ENCODE measurements around the gene KCNK10.

KCNK10 gene

GRCh38 chr14:88243946-88244345 is 79.1 kb downstream of the KCNK10 start:
- TF ChIP-seq EZH2 (IDR thresholded peaks at IDR 0.05; ENCODE audit: borderline replicate concordance, low read length) (no peak), CTCF (IDR thresholded peaks at IDR 0.05; ENCODE audit: low read length) (no peak)
- Histone ChIP-seq H3K27ac (ENCODE audit: low read depth, low read length, poor library complexity, severe bottlenecking) (no peak overlapping the region), H3K36me3 (ENCODE audit: insufficient read depth, low read length) (no peaks in the 10 kb centered on the region), H3K4me1 (ENCODE audit: insufficient read depth, low read length, severe bottlenecking) (no peaks in the 10 kb centered on the region), H3K4me3 (ENCODE audit: low read depth, low read length, poor library complexity, severe bottlenecking) (no peak overlapping the region), H4K20me1 (ENCODE audit: insufficient read depth, low read length) (no peaks in the 10 kb centered on the region), H2AFZ (ENCODE audit: low read length) (no peak overlapping the region), H3K9ac (ENCODE audit: low read length) (no peak overlapping the region), H3K79me2 (ENCODE audit: insufficient read depth, low read length) (no peaks in the 10 kb centered on the region), H3K27me3 (ENCODE audit: insufficient read depth, low read length) (no peaks in the 10 kb centered on the region), H3F3A (ENCODE audit: insufficient read depth, low read length) (no peaks in the 10 kb centered on the region), H3K9me3 (ENCODE audit: low read length) (no peaks in the 10 kb centered on the region), H3K4me2 (ENCODE audit: low read length) (no peak overlapping the region), H3K9me2 (ENCODE audit: low read depth, low read length) (no peaks in the 10 kb centered on the region)

- no peaks in the 10 kb centered on the region for H3K36me3 ChIP-seq (ENCODE audit: insufficient read depth, low read length)
- no peaks in the 10 kb centered on the region for H3F3A ChIP-seq (ENCODE audit: insufficient read depth, low read length)
- H3K9me3 ChIP-seq (ENCODE audit: low read length), result no peaks in the 10 kb centered on the region
- no peaks in the 10 kb centered on the region for H3K9me2 ChIP-seq (ENCODE audit: low read depth, low read length)
- no peak overlapping the region for H2AFZ ChIP-seq (ENCODE audit: low read length)
- H3K4me2 ChIP-seq (ENCODE audit: low read length), result no peak overlapping the region
- H3K4me3 ChIP-seq (ENCODE audit: low read depth, low read length, poor library complexity, severe bottlenecking), result no peak overlapping the region
- H3K9ac ChIP-seq (ENCODE audit: low read length), result no peak overlapping the region
- H3K27me3 ChIP-seq (ENCODE audit: insufficient read depth, low read length), result no peaks in the 10 kb centered on the region
- no peak overlapping the region for H3K27ac ChIP-seq (ENCODE audit: low read depth, low read length, poor library complexity, severe bottlenecking)
- no peaks in the 10 kb centered on the region for H3K4me1 ChIP-seq (ENCODE audit: insufficient read depth, low read length, severe bottlenecking)
- no peaks in the 10 kb centered on the region for H4K20me1 ChIP-seq (ENCODE audit: insufficient read depth, low read length)
- no peaks in the 10 kb centered on the region for H3K79me2 ChIP-seq (ENCODE audit: insufficient read depth, low read length)
- TF ChIP-seq EZH2 (IDR thresholded peaks at IDR 0.05; ENCODE audit: borderline replicate concordance, low read length) (no peak), CTCF (IDR thresholded peaks at IDR 0.05; ENCODE audit: low read length) (no peak)
Observed at GRCh38 chr14:88242446-88242845, 80.6 kb downstream of the KCNK10 start.

GRCh38 chr14:88241810-88242209 is 81.3 kb downstream of the KCNK10 start:
- H3K27ac ChIP-seq (ENCODE audit: low read depth, low read length, poor library complexity, severe bottlenecking), result no peak overlapping the region
- H3K9me3 ChIP-seq (ENCODE audit: low read length), result no peaks in the 10 kb centered on the region
- no peak overlapping the region for H3K9ac ChIP-seq (ENCODE audit: low read length)
- no peaks in the 10 kb centered on the region for H3K9me2 ChIP-seq (ENCODE audit: low read depth, low read length)
- TF ChIP-seq CTCF (IDR thresholded peaks at IDR 0.05; ENCODE audit: low read length) (no peak), EZH2 (IDR thresholded peaks at IDR 0.05; ENCODE audit: borderline replicate concordance, low read length) (no peak)
- H3F3A ChIP-seq (ENCODE audit: insufficient read depth, low read length), result no peaks in the 10 kb centered on the region
- no peaks in the 10 kb centered on the region for H3K4me1 ChIP-seq (ENCODE audit: insufficient read depth, low read length, severe bottlenecking)
- no peak overlapping the region for H2AFZ ChIP-seq (ENCODE audit: low read length)
- H4K20me1 ChIP-seq (ENCODE audit: insufficient read depth, low read length), result no peaks in the 10 kb centered on the region
- H3K79me2 ChIP-seq (ENCODE audit: insufficient read depth, low read length), result no peaks in the 10 kb centered on the region
- H3K36me3 ChIP-seq (ENCODE audit: insufficient read depth, low read length), result no peaks in the 10 kb centered on the region
- no peaks in the 10 kb centered on the region for H3K27me3 ChIP-seq (ENCODE audit: insufficient read depth, low read length)
- H3K4me2 ChIP-seq (ENCODE audit: low read length), result no peak overlapping the region
- H3K4me3 ChIP-seq (ENCODE audit: low read depth, low read length, poor library complexity, severe bottlenecking), result no peak overlapping the region

Data from OCI-LY1 (cell line).